ENCODE results near the gene RAB43. TPM values are rescaled to one million over a fixed set of nuclear protein-coding genes. Genes with fewer than 3 reads are reported as not detected.

The RAB43 gene
- total RNA-seq, 1 experiment from 2014 or later: 13.5 TPM

DNA sequence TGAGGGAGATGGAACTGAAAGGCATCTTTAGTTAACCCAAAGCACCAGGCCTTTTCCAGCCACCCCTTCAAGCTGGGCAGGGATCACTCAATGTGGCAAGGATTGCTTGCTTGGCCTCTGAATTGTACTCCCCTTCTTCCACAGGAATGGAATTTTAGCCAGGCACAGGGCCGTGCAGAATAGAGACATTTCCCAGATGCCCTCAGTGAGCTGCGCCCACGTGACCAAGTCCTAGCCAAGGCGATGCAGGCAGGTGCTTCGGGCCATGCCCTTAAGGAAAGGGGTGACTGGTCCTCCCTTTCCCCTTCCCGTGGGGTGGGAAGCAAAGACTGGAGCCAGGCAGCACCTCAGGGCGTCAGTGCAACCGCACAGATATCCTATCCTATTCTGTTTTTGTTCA lies 43.1 kb downstream of the RAB43 start:
- ChIA-PET CTCF (no interaction called here), POLR2A (no interaction called here), RAD21 (ENCODE audit: low non-redundant PET in 1 of 2, low total read pairs in 2 of 2, uncharacterized antibody in 2 of 2, unreplicated experiment in 2 of 2) (interaction anchor here in 1 of 2 experiments (0.6 kb wide), 1 partner anchor 108 kb away, joined by 4 read pairs; no protein-coding TSS in a partner anchor)
- no peaks in the 10 kb centered on the region for H4K20me1 ChIP-seq (ENCODE audit: insufficient read depth)
- H3K36me3 ChIP-seq (ENCODE audit: control insufficient read depth in 1 of 2, insufficient read depth in 2 of 2, low read length in 2 of 2): no peaks in the 10 kb centered on the region
- H3K9ac ChIP-seq (ENCODE audit: low read length): no peak overlapping the region
- intact Hi-C loops (cut with micrococcal nuclease): no loop called here
- ATAC-seq: no peak
- TF ChIP-seq, protein P1, sequence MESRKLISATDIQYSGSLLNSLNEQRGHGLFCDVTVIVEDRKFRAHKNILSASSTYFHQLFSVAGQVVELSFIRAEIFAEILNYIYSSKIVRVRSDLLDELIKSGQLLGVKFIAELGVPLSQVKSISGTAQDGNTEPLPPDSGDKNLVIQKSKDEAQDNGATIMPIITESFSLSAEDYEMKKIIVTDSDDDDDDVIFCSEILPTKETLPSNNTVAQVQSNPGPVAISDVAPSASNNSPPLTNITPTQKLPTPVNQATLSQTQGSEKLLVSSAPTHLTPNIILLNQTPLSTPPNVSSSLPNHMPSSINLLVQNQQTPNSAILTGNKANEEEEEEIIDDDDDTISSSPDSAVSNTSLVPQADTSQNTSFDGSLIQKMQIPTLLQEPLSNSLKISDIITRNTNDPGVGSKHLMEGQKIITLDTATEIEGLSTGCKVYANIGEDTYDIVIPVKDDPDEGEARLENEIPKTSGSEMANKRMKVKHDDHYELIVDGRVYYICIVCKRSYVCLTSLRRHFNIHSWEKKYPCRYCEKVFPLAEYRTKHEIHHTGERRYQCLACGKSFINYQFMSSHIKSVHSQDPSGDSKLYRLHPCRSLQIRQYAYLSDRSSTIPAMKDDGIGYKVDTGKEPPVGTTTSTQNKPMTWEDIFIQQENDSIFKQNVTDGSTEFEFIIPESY (IDR thresholded peaks at IDR 0.05; ENCODE audit: extremely low read depth, insufficient replicate concordance, low read length): no peak
- TF ChIP-seq ELF1 (IDR thresholded peaks at IDR 0.05; ENCODE audit: borderline replicate concordance, low read depth) (no peak), ZNF274 (IDR thresholded peaks at IDR 0.05; ENCODE audit: low read depth, low read length) (no peak), EZH2phosphoT487 (IDR thresholded peaks at IDR 0.05; ENCODE audit: borderline replicate concordance) (no peak), EZH2 (IDR thresholded peaks at IDR 0.05) (no peak), RAD21 (IDR thresholded peaks at IDR 0.05; ENCODE audit: low read depth) (no peak), ZFX (IDR thresholded peaks at IDR 0.05) (no peak), JUND (IDR thresholded peaks at IDR 0.05) (no peak), POLR2AphosphoS5 (IDR thresholded peaks at IDR 0.05; ENCODE audit: low read depth, low read length) (no peak), CEBPB (IDR thresholded peaks at IDR 0.05; ENCODE audit: low read depth) (no peak)
- TF ChIP-seq, protein P2, sequence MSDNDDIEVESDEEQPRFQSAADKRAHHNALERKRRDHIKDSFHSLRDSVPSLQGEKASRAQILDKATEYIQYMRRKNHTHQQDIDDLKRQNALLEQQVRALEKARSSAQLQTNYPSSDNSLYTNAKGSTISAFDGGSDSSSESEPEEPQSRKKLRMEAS (IDR thresholded peaks at IDR 0.05): no peak
- TF ChIP-seq, protein P3, sequence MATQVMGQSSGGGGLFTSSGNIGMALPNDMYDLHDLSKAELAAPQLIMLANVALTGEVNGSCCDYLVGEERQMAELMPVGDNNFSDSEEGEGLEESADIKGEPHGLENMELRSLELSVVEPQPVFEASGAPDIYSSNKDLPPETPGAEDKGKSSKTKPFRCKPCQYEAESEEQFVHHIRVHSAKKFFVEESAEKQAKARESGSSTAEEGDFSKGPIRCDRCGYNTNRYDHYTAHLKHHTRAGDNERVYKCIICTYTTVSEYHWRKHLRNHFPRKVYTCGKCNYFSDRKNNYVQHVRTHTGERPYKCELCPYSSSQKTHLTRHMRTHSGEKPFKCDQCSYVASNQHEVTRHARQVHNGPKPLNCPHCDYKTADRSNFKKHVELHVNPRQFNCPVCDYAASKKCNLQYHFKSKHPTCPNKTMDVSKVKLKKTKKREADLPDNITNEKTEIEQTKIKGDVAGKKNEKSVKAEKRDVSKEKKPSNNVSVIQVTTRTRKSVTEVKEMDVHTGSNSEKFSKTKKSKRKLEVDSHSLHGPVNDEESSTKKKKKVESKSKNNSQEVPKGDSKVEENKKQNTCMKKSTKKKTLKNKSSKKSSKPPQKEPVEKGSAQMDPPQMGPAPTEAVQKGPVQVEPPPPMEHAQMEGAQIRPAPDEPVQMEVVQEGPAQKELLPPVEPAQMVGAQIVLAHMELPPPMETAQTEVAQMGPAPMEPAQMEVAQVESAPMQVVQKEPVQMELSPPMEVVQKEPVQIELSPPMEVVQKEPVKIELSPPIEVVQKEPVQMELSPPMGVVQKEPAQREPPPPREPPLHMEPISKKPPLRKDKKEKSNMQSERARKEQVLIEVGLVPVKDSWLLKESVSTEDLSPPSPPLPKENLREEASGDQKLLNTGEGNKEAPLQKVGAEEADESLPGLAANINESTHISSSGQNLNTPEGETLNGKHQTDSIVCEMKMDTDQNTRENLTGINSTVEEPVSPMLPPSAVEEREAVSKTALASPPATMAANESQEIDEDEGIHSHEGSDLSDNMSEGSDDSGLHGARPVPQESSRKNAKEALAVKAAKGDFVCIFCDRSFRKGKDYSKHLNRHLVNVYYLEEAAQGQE (IDR thresholded peaks at IDR 0.05; ENCODE audit: low read depth): no peak
- no peaks in the 10 kb centered on the region for H3K4me1 ChIP-seq (ENCODE audit: control insufficient read depth in 1 of 2, insufficient read depth in 2 of 2, low read length in 2 of 2)
- H3K4me3 ChIP-seq (replicated peaks in 1 of 2; ENCODE audit: low read depth in 1 of 2, low read length in 2 of 2): no peak overlapping the region
- no peak overlapping the region for H2AFZ ChIP-seq (ENCODE audit: low read depth, low read length, poor library complexity, severe bottlenecking)
- no TSS peak for BruUV-seq (replicated peaks)
- H3K27ac ChIP-seq (ENCODE audit: low read depth, low read length): no peak overlapping the region
- no peaks in the 10 kb centered on the region for H3K27me3 ChIP-seq (ENCODE audit: insufficient read depth, low read length)
- no peak for DNase-seq (ENCODE audit: low read depth, low spot score)
- H3K9me2 ChIP-seq (ENCODE audit: insufficient read depth): no peaks in the 10 kb centered on the region
- no peaks in the 10 kb centered on the region for H3K79me2 ChIP-seq (ENCODE audit: insufficient read depth, low read length)
- no peaks in the 10 kb centered on the region for H3K9me3 ChIP-seq (ENCODE audit: control insufficient read depth in 1 of 2, insufficient read depth in 1 of 2, low read depth in 1 of 2, low read length in 2 of 2)
- no peak overlapping the region for H3K4me2 ChIP-seq (ENCODE audit: low read length)
